GM19025 (cell line): ENCODE results near the gene FGG.
"Not testable (repeated sequence)": the region's sequence is repeated elsewhere in the genome, so short reads cannot be mapped to it uniquely, and the experiment has no call there.

Experiments
- ATAC-seq: cut with Tn5 transposase; IDR thresholded peaks from one replicate; pipeline ENCODE4 v1.9.1; 2021; ENCODE audit warnings: mild to moderate bottlenecking, low read depth, moderate library complexity; ENCODE audit not compliant: unreplicated experiment

The FGG gene

DNA sequence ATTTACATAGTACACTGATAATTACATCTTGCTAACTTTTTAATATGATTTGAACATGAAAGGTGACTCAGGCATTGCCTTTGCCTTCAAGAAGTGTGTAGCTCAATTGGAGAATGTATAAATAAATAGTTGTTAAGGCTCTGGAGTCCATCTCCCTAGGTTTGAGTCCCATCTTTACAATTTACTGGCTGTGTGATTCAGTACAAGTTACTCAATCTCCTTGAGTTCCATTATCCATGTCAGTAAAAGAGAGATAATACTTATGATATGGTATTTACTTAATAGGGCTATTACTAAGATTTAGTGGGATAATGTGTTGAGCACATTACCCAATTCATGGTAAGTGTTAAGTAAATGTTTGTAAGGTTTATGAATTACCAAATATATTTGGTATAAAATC, 1.9 kb upstream of the FGG start:
- no peak for ATAC-seq

- no peak for ATAC-seq
These were observed 623 bp downstream of the FGG start for GRCh38 chr4:154611833-154612232.

DNA sequence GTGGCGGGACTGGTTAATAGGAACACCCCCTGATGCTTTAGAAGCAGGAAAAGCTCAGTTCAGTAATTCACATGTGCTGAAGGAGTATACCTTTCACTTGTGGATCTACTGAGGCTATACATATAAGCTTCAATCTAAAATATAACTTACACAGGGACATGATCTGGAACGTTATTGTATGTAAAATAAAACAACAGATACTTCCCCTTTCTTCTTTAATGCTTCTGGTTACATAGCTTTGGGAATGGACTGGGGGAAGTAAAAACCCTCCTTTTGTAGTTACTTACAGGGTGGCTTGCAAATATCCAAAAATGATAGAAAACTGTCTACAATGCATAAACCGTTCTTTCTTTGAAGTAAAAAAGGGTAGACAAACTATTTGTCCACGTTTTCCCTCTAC, 1.9 kb downstream of the FGG start:
- ATAC-seq, result no peak

GRCh38 chr4:154609532-154609931, 2.9 kb downstream of the FGG start:
- no peak for ATAC-seq

- ATAC-seq, result no peak
These were observed 3.8 kb downstream of the FGG start for GRCh38 chr4:154608361-154609252.

DNA sequence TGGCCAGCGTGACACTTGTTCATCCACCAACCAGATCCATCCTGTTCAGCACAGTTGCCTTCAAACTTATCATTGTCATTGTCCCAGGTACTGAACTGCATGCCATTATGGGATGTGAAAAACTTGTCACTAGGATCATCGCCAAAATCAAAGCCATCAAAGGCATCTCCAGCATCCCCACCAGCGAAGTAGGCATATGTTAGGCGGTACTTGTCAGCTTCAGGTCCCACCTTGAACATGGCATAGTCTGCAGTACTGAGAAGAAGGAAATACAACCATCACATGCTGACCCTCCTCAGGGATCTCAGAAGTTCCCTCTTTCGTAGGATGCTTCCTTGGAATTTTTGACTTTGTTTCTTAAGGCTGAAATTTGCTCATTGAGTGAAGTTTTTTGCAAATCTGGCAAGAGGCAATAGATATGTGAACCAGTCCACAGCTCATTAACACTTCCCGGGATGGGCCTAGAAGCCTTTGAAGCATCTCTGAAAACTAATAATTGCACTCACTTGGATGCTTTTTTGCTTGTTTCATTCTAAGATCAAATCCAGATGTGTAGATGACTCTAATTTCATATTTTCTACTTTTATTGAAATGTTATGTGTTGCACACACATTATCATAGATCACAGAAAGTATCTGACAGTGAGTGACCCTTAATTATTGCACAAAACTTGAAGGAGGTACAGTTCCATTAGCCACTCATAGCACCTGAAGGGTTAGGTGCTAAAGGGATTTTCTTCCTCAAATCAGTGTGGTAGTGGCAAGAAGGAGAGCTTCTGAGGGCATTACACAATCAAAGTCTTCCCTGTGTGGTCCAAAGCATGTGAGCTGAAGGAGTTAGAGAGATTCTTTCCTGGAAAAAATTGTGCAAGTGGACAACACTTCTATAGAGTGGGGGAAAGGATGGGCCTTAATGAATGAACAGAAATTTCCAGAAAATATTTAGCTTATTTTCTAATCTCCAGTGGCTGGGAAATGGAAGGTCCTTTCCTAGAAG, 5.4 kb downstream of the FGG start:
- no peak for ATAC-seq

- no peak for ATAC-seq
These were observed 7.7 kb downstream of the FGG start for GRCh38 chr4:154604696-154605200.

DNA sequence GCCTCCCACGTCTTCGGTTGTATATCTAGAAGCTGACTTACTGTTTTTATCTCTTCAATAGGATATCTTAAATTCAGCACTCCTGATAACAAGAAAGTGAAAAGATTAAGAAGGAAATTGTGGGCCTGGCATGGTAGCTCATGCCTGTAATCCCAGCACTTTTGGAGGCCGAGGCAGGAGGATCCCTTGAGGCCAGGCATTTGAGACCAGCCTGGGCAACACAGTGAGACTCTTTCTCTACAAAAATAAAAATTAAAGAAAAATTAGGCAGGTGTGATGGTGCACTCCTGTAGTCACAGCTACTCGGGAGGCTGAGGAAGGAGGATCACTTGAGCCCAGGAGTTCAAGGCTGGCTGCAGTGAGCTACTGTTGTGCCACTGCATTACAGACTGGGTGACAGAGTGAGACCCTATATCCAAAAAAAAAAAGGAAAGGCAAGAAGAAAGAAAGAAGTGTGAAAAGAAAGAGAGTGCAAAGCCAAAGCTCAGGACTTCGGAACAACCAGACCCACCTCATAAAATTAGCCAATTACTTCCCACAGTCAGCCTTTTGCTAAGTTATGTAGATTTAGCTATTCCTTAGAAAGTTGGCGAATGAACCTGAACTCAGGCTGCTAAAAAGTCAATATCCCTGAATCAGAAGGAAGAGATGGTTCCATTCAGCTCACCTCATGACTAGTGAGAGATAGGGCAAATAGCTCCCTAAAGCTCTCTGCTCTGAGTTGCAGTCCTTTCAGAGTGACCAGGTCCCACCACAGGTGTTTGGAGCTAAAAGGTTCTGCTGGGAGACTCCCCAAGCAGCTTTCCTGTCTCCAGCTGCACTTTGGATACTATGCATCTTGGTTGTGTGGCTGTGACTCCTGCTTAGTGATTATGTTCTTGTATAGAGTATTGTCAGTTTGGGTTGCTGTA, 9.2 kb downstream of the FGG start:
- ATAC-seq, result no peak

GRCh38 chr4:154602404-154603020, 9.9 kb downstream of the FGG start:
- ATAC-seq, result no peak

- ATAC-seq, result no peak
These were observed 14.4 kb downstream of the FGG start for GRCh38 chr4:154597798-154598774.

DNA sequence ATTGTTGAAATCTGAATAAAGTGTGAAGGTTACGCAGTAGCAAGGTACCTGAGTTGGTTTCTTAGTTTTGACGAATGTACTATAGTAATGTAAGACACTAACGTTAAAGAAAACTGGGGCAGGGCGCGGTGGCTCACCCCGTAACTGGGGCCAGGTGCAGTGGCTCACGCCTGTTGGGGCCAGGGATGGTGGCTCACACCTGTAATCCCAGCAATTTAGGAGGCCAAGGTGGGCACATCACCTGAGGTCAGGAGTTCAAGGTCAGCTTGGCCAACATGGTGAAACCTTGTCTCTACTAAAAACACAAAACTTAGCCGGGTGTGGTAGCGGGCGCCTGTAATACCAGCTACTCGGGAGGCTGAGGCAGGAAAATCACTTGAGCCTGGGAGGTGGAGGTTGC, 15.2 kb downstream of the FGG start:
- ATAC-seq, result not testable (repeated sequence)

DNA sequence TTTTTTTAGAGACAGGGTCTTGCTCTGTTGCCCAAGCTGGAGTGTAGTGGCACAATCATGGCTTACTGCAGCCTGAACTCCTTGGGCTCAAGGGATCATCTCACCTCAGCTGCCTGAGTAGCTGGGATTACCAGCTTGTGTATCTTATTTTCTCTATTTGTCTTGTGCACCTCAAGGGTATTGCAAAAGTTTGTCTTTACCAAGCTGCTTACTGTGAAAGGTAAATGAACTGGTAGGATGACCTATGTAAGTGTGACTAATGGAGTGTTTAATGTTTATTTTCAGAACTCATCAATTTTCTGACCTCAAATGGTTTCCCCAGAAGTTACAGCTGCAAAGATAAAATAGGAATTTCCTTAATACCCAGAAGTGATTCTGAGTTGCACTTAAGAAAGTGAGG, 16.6 kb downstream of the FGG start:
- no peak for ATAC-seq

- ATAC-seq, result not testable (repeated sequence)
These were observed 18.1 kb downstream of the FGG start for GRCh38 chr4:154594343-154594742.

DNA sequence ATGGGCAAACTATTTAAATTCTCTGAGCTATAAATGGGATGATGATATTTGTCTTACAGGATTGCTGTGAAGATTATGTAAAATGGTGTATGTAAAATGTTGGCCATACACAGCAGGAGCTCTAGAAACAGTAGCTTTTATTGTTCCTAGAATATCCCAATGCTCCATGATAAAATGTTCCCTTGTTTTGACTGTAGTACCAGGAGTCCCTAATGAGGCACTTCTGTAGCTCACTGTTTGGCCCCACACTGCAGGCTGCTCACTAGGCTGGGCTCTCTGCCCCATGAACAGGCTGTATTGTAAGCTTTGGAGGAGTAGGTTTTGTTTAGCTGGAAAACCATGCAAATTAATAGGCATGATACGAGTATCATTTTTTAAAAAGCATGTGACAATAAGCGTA, 18.6 kb downstream of the FGG start:
- no peak for ATAC-seq

DNA sequence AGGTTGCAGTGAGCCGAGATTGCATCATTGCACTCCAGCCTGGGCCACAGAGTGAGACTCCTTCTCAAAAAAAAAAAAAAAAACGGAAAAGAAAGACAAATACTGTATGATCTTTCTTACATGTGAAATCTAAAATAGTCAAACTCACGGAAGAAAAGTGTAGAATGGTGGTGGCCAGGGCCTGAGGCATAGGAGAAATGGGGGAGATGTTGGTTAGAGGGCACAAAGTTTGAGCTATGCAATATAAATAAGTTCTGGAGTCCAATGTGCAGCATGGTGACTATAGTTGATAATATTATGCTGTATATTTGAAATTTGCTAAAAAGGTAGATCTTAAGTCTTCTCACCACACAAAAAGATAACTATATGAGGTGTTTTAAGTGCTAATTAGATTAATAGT, 20.6 kb downstream of the FGG start:
- no peak for ATAC-seq

DNA sequence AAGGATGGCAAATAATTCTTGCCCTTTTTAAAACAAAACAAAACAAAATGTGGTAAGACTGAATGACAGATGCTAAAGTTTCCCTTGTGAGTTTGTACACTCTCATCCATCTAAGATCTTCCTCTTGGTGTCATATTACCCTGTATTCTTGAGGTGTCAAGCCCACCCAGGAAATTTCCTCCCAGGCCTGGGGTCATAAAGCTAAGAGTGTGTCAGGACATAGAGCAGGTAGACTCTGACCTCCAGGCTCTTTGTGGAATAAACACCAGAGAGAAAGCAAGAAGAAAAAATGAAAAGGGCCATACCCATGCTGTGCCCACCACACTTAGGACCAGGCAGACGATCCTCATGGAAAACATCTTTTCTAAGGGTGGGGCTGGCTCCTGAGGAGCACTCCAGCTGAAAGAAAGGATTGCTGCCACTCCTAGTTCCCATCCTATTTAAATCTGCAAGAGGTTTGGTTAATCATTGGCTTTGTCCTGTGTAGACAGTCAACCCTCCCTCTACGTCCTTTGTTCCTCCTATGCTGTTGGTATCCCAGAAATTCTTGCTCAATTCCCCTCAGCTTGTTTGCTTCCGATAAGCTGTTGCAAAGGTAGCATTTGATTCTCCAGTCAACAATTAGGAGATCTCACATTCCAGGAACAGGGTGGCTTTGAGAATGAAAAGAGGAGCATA, 22.0 kb downstream of the FGG start, which contains the start of gene FGA:
TSS of gene FGA (minus strand) at position 414 of the 678 bp plus-strand sequence. CDS start at position 359, 55 bp downstream.
- ATAC-seq, result no peak

- no peak for ATAC-seq
These were observed 22.9 kb downstream of the FGG start for GRCh38 chr4:154589296-154590197.
